Transverse colon (tissue), 4 donors: ENCODE results near the gene ABCA7.

ENCODE experiments used
- CTCF ChIP-seq, 5 experiments: fragments of 200-600 bp in 3 of 5; fragments of 450-650 bp in 2 of 5; sonication (generic) in 3 of 5; IDR thresholded peaks; 1 replicate in 2 of 5; 2 replicates in 3 of 5; pipeline ENCODE4 v1.5.1; 2016 to 2017; ENCODE audit warnings: antibody characterized with exemption in 5 of 5, inconsistent platforms in 3 of 5, mild to moderate bottlenecking in 2 of 5, moderate library complexity in 1 of 5
- EP300 ChIP-seq: sonication (generic); formaldehyde crosslinking; IDR thresholded peaks from one replicate; pipeline ENCODE4 v1.6.1; 2017; ENCODE audit warnings: antibody characterized with exemption, low read depth
- POLR2A ChIP-seq: fragments of 450-650 bp; IDR thresholded peaks from one replicate; pipeline ENCODE4 v1.6.1; 2016; ENCODE audit warnings: antibody characterized with exemption, mild to moderate bottlenecking, moderate library complexity
- POLR2AphosphoS5 ChIP-seq, 3 donors: sonication (generic); formaldehyde crosslinking; IDR thresholded peaks; one replicate each; pipeline ENCODE4 v1.6.1; 2016; ENCODE audit warnings: antibody characterized with exemption in 3 of 3

DNA sequence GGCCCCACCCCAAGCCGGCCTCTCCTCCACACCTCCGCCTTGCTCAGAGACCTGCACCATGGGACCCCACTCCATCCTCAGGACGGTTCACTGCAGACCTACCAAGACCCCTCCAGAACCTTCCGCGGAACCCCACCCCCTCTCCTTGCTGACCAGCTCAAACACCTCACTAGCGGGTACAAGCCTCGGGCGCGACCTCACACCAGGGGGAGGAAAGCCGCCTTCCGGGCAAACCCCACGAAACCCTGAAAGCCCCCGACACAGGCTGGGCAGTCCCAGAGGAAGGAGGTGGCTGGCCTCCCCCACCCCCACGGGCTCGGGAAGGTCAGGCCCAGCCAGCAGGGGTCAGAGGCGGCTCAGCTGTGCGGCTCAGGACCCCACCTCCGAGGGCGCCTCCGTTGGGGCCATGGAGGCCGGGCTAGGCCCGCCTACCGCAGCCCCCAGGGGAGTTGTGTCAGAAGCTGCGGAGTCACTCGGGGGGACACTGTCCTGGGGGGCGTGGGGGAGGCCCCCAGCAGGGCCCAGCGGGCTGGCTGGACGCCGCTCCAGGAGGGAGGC, 29.8 kb upstream of the ABCA7 start:
- TF ChIP-seq CTCF (IDR thresholded peaks at IDR 0.05) = no peak
- no peak for TF ChIP-seq POLR2A
- no peak for TF ChIP-seq POLR2AphosphoS5 (IDR thresholded peaks at IDR 0.05)
- no peak for TF ChIP-seq EP300
